ENCODE results near the gene SNCG.
"Not testable (repeated sequence)": the region's sequence is repeated elsewhere in the genome, so short reads cannot be mapped to it uniquely, and the experiment has no call there.

The SNCG gene

GRCh38 chr10:86961481-86962091 lies 3.2 kb downstream of the SNCG start:
- peak; percentile 33 for DNase-seq

- DNase-seq, result no peak
Measured at GRCh38 chr10:86962136-86962980, 4.0 kb downstream of the SNCG start.

GRCh38 chr10:86962981-86963310 lies 4.5 kb downstream of the SNCG start:
- no peak for DNase-seq

GRCh38 chr10:86963341-86963919 lies 5.0 kb downstream of the SNCG start:
- DNase-seq, result no peak

- DNase-seq, result no peak
Measured at GRCh38 chr10:86964061-86964846, 5.9 kb downstream of the SNCG start.

GRCh38 chr10:86964847-86965190 lies 6.4 kb downstream of the SNCG start:
- DNase-seq, result no peak

- no peak for DNase-seq
Measured at GRCh38 chr10:86965986-86966654, 7.7 kb downstream of the SNCG start.

GRCh38 chr10:86967481-86967941 lies 9.1 kb downstream of the SNCG start:
- no peak for DNase-seq

- peak; percentile 18 for DNase-seq
Measured at GRCh38 chr10:86968271-86968993, 10.0 kb downstream of the SNCG start, which contains the start of gene ADIRF. TSS of gene ADIRF (plus strand) at chr10:86968482. CDS start at chr10:86968545, 63 bp downstream.

GRCh38 chr10:86968994-86969355 lies 10.6 kb downstream of the SNCG start:
- no peak for DNase-seq

- peak; percentile 54 for DNase-seq
Measured at GRCh38 chr10:86969421-86970041, 11.1 kb downstream of the SNCG start.

GRCh38 chr10:86970162-86970981 lies 12.0 kb downstream of the SNCG start:
- DNase-seq, result peak; percentile 40

- DNase-seq, result no peak
Measured at GRCh38 chr10:86970982-86971231, 12.5 kb downstream of the SNCG start.

- peak; percentile 94 for DNase-seq
Measured at GRCh38 chr10:86971232-86971991, 13.0 kb downstream of the SNCG start.

- no peak for DNase-seq
Measured at GRCh38 chr10:86972613-86973380, 14.4 kb downstream of the SNCG start.

- DNase-seq, result no peak
Measured at GRCh38 chr10:86974484-86974883, 16.1 kb downstream of the SNCG start.

- DNase-seq, result no peak
Measured at GRCh38 chr10:86976362-86977056, 18.1 kb downstream of the SNCG start.

GRCh38 chr10:86978457-86978856 lies 20.1 kb downstream of the SNCG start:
- DNase-seq, result not testable (repeated sequence)

Measured in T1000 (cell line).